Activated CD8-positive, alpha-beta memory T cell treated with anti-CD3 and anti-CD28 coated beads, Interleukin-2, amount 10 ng/mL, durations not matched to agents 7 days and 5 days (primary cell): ENCODE data around the gene SMARCC2. TPM values are rescaled to one million over a fixed set of nuclear protein-coding genes. Genes with fewer than 3 reads are reported as not detected.

Source experiments
- ATAC-seq: fragments of 150-1000 bp; cut with Tn5 transposase; one replicate; pipeline ENCODE4 v1.10.0; 2021; ENCODE audit warnings: moderate library complexity
- CTCF ChIA-PET: fragments of 350-600 bp; sonication (Branson Sonifier 250); formaldehyde crosslinking; loops from one replicate; lab custom pipeline; 2021; ENCODE audit warnings: antibody characterized with exemption; lab: Charles Lee
- DNase-seq: peaks from one replicate; pipeline ENCODE4 v3.0.0-alpha.2; 2020
- H3K27ac Mint-ChIP-seq: one replicate; pipeline ENCODE4 v1.8.0; 2021; ENCODE audit warnings: mild to moderate bottlenecking, mixed read lengths
- H3K27me3 Mint-ChIP-seq: one replicate; pipeline ENCODE4 v1.8.0; 2021; ENCODE audit warnings: mixed read lengths
- H3K36me3 Mint-ChIP-seq: one replicate; pipeline ENCODE4 v1.8.0; 2021; ENCODE audit warnings: mild to moderate bottlenecking, mixed read lengths
- H3K4me1 Mint-ChIP-seq: one replicate; pipeline ENCODE4 v1.8.0; 2021; ENCODE audit warnings: mixed read lengths
- H3K4me3 Mint-ChIP-seq: one replicate; pipeline ENCODE4 v1.8.0; 2021; ENCODE audit warnings: mild to moderate bottlenecking, moderate library complexity, mixed read lengths
- H3K9me3 Mint-ChIP-seq: one replicate; pipeline ENCODE4 v1.8.0; 2022; ENCODE audit warnings: low read depth, mixed read lengths
- total RNA-seq, 2 experiments: library from RNA; stranded (reverse); gene quantifications; one replicate each; pipeline ENCODE4 v1.2.3, GENCODE V29; 2021

SMARCC2 gene
- total RNA-seq, 2 experiments from 2014 or later: 147 to 150 TPM

DNA sequence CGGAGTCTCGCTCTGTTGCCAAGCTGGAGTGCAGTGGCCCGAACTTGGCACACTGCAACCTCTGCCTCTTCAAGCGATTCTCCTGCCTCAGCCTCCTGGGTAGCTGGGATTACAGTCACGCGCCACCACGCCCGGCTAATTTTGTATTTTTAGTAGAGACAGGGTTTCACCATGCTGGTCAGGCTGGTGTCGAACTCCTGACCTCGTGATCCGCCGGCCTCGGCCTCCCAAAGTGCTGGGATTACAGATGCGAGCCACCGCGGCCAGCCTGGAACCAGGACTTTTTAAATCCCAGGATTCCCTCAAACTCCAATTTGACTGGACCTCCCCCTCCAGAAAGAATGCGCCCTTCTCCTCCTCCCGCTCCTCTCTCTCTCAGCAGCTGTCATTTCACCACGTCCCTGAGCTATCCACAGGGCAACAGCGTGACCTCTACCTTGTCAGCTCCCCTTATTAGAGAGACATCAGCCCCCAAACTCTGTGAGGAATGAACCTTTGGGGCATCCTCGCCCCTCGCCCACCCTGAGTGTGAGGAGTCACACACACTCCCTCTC is 59.3 kb downstream of the SMARCC2 start:
- DNase-seq (no peak), ATAC-seq (no peak)
- Mint-ChIP-seq H3K27ac (peak overlapping the region; percentile 93), H3K4me1 (peaks cover 63% of the 10 kb centered on the region), H3K4me3 (peak overlapping the region; percentile 98), H3K9me3 (no peaks in the 10 kb centered on the region), H3K36me3 (peaks cover 49% of the 10 kb centered on the region), H3K27me3 (no peaks in the 10 kb centered on the region)
- CTCF ChIA-PET: interaction anchor here (0.9 to 8.8 kb wide), 5 partner anchors 12 to 60 kb away, joined by 3 to 151 read pairs (median 15); partner anchors contain the start of genes MYL6B, SMARCC2 and ZC3H10

DNA sequence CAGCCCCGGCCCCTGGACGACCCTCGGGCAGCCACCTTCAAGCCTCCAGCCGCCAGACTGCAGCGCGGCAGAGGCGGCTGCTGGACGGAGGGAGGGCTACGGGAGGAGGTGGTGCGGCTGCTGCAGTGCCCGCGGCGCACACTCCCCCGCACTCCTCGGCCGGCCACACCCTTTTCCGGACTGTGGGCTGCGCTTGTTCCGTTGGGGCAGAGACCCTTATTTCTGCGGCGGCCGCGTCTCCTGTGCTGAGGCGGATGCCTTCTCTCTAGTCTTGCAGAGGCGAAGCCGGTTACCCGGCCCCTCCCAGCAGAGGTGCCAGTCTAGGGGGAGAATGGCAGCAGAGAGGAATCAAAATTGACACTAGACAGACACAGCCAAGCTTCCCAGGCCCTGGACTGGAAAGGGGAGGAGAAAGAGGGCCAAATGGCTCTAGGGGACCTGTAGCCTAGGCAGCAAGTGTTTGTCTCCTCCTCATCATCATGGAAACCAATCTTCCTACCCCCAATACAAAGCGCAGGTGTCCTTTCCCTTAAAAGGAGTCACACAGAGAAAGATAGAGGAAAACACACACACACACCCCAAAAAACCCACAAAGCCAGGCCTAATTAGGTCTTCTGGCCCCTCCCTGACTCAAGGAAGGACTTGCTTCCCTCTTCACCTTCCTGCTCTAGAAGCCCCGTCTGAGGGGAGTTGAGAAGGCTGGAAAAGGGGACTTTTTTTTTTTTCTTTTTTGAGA is 59.9 kb downstream of the SMARCC2 start:
- Mint-ChIP-seq H3K27me3 (no peaks in the 10 kb centered on the region), H3K27ac (peak overlapping the region; percentile 93), H3K9me3 (no peaks in the 10 kb centered on the region), H3K36me3 (peaks cover 48% of the 10 kb centered on the region), H3K4me3 (peak overlapping the region; percentile 98), H3K4me1 (peaks cover 68% of the 10 kb centered on the region)
- DNase-seq (peak; percentile 93), ATAC-seq (peak; percentile 36)
- CTCF ChIA-PET: interaction anchor here (0.9 to 8.8 kb wide), 10 partner anchors 8 to 335 kb away, joined by 3 to 151 read pairs (median 16); partner anchors contain the start of genes MYL6, MYL6B, RPL41 and SMARCC2

DNA sequence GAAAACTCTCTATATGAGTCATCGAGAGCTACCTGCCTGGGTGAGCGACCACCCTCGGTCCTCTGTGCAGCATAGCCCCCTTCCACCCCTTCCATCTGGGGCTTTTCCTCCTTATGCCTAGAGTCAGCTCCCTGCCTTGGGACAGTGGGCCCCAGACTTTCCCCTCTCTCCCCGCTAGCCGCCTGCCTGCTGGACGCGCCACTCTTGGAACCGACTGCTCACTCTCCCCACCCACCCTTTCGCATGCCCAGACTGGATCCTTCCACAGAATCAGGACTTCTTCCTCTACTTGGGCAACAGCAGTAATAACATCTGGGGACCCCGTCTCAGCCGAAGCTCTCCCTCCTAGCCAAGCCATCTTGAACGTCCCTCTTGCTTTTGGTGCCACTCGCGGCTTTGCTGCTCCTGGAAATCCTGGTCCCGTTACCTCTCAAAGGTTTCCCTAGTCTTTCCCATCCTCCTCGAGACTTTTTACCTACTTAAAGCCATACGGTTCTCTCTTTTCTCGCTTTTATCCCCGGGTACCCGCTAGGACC is 60.5 kb downstream of the SMARCC2 start:
- CTCF ChIA-PET: interaction anchor here (0.8 to 8.8 kb wide), 17 partner anchors 9 to 500 kb away, joined by 3 to 151 read pairs (median 8); partner anchors contain the start of genes MYL6, MYL6B, PA2G4 and RNF41
- no peaks in the 10 kb centered on the region for H3K27me3 Mint-ChIP-seq
- H3K36me3 Mint-ChIP-seq: peaks cover 42% of the 10 kb centered on the region
- no peaks in the 10 kb centered on the region for H3K9me3 Mint-ChIP-seq
- DNase-seq: no peak
- H3K27ac Mint-ChIP-seq: peak overlapping the region; percentile 93
- ATAC-seq: no peak
- peaks cover 68% of the 10 kb centered on the region for H3K4me1 Mint-ChIP-seq
- peak overlapping the region; percentile 98 for H3K4me3 Mint-ChIP-seq

DNA sequence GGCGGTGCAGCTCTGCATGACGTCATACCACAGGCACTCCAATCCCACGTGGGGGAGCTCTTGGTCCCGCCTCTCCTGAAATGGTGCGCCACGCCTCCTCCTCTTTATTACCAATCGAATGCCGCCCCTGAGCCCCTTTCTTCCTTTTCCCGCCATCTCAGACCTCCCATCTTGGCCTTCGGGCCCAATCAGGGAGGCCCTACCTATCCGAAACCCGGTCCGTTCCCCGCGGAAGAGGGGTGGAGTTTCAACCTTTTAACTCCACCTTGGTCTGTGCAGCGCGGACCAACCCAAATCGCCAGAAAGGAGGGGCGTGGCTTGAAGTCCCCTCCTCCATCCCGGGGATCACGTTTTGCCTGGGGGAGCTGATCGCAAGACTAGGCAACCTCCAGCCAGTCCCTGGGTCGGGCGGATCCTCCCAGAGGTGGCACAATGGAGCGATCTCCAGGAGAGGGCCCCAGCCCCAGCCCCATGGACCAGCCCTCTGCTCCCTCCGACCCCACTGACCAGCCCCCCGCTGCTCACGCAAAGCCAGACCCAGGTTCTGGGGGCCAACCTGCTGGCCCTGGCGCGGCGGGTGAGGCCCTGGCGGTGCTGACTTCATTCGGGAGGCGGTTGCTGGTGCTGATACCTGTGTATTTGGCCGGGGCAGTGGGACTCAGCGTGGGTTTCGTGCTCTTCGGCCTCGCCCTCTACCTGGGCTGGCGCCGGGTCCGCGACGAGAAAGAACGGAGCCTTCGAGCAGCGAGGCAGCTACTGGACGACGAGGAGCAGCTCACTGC is 61.2 kb downstream of the SMARCC2 start, which contains the start of gene ESYT1:
Gene ESYT1, plus strand, starts transcription at position 380 of the 782 bp plus-strand sequence. Its CDS starts 53 bp downstream, at position 433.
- DNase-seq: peak; percentile 100
- ATAC-seq: peak; percentile 91
- Mint-ChIP-seq H3K36me3 (peaks cover 36% of the 10 kb centered on the region), H3K4me1 (peaks cover 66% of the 10 kb centered on the region), H3K27me3 (no peaks in the 10 kb centered on the region), H3K27ac (peak within 1 kb of the TSS; percentile 93), H3K9me3 (no peaks in the 10 kb centered on the region), H3K4me3 (peak within 1 kb of the TSS; percentile 98)
- CTCF ChIA-PET: interaction anchor here (0.6 to 8.8 kb wide), 20 partner anchors 8 to 501 kb away, joined by 3 to 151 read pairs (median 6); partner anchors contain the start of genes MYL6, MYL6B, PA2G4 and RNF41

DNA sequence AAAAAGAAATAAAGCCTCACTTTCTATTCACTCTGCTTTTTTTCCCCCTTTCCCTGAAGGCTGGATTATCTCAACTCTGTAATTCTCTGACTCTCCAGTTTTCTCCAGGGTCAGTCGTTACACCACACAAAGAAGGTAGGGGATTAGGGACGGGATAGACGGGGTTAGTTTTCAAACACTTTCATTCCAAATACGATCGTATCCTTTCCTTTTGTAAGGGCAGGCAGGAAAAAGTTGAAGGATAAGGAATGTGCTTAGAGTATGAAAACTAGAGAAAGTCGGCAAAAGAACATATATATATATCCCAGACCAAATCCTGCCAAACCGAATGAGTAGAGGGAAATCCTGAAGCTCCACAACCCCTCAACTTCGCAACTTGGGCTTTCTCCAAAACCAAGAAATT is 61.8 kb downstream of the SMARCC2 start:
- H3K36me3 Mint-ChIP-seq: peaks cover 32% of the 10 kb centered on the region
- H3K9me3 Mint-ChIP-seq: no peaks in the 10 kb centered on the region
- H3K4me1 Mint-ChIP-seq: peaks cover 65% of the 10 kb centered on the region
- no peaks in the 10 kb centered on the region for H3K27me3 Mint-ChIP-seq
- peak overlapping the region; percentile 98 for H3K4me3 Mint-ChIP-seq
- CTCF ChIA-PET: interaction anchor here (0.6 to 8.8 kb wide), 18 partner anchors 8 to 397 kb away, joined by 3 to 151 read pairs (median 8); partner anchors contain the start of genes MYL6, MYL6B, PA2G4 and RNF41
- ATAC-seq: no peak
- peak overlapping the region; percentile 93 for H3K27ac Mint-ChIP-seq
- DNase-seq: no peak

DNA sequence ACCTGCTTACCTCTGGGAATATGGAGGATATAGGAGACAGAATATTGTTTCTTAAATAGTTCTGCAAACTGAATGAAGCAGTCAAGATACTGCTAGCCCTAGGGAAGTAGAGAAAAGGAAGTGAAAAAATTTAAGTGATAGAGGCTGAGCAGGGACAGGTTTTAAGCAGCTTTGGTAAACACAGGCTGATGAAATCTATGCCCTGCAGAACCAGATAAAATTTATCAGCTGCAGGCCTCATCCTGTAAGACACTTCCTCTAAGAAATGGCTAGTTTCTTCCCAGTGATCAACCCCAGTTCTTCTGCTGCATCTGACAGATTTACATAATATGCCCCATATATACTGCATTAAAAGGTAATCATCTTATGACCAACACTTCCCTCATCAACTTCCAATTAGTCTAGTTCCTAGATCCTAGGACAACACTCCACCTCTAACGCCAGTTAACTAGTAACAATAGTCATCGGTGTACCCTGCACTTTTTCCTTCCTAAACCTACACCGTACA is 62.5 kb downstream of the SMARCC2 start:
- Mint-ChIP-seq H3K4me3 (peak overlapping the region; percentile 98), H3K4me1 (peaks cover 58% of the 10 kb centered on the region), H3K9me3 (no peaks in the 10 kb centered on the region), H3K27me3 (no peaks in the 10 kb centered on the region), H3K36me3 (peaks cover 25% of the 10 kb centered on the region), H3K27ac (peak overlapping the region; percentile 93)
- no peak for ATAC-seq
- no peak for DNase-seq
- CTCF ChIA-PET: interaction anchor here (0.6 to 8.8 kb wide), 15 partner anchors 9 to 397 kb away, joined by 3 to 151 read pairs (median 9); partner anchors contain the start of genes ANKRD52, MYL6, MYL6B and PA2G4

DNA sequence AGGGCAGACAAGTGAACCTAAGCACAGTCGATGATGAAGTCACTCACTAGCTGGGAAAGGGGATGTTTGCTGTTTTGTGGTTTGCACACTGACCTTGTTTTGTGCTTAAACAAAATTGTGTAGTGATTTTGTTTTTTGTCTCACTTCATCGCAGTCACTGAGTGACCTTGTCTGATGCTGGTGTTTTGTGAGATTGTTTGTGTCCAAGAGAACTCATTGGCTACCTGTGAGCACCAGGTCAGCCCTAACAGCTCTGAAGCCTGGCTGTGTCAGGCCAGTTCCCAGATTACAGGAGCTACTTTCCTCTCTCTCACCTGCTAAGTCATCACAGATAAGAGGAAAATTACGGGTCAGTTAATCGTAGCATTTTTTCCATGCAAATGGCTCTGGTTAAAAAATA is 65.2 kb downstream of the SMARCC2 start:
- no peak for DNase-seq
- no peak for ATAC-seq
- Mint-ChIP-seq H3K36me3 (peaks cover 1% of the 10 kb centered on the region), H3K27me3 (no peaks in the 10 kb centered on the region), H3K4me1 (peaks cover 47% of the 10 kb centered on the region), H3K9me3 (no peaks in the 10 kb centered on the region), H3K27ac (no peak overlapping the region), H3K4me3 (no peak overlapping the region)
- CTCF ChIA-PET: interaction anchor here (0.8 to 8.8 kb wide), 9 partner anchors 9 to 340 kb away, joined by 3 to 151 read pairs (median 4); partner anchors contain the start of genes MYL6, PA2G4, RNF41 and SMARCC2

DNA sequence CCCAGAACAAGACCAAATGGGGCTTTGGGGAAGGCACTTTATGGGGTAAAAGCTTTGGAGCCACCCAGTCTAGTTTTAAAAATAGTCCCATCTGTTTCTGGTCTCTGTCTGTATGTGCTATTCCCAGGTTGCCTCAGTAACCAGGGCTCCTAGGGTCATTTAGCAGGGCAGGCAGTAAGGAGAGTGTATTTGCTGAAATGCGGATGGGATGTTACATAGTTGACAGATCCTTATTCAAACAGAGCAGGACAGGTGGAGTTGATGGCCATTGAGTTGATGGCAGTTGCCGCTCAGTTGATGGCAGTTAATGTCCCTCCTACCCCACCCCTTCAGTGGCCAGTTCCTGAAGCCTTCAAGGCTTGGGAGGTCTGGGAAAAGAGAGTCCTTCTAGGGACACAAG is 66.6 kb downstream of the SMARCC2 start:
- Mint-ChIP-seq H3K9me3 (no peaks in the 10 kb centered on the region), H3K36me3 (peaks cover 5% of the 10 kb centered on the region), H3K27me3 (no peaks in the 10 kb centered on the region), H3K27ac (no peak overlapping the region), H3K4me1 (peaks cover 57% of the 10 kb centered on the region), H3K4me3 (no peak overlapping the region)
- ATAC-seq (no peak), DNase-seq (no peak)
- CTCF ChIA-PET: interaction anchor here (0.7 to 8.8 kb wide), 4 partner anchors 18 to 341 kb away, joined by 3 to 151 read pairs (median 6); partner anchors contain the start of genes RNF41 and SMARCC2

DNA sequence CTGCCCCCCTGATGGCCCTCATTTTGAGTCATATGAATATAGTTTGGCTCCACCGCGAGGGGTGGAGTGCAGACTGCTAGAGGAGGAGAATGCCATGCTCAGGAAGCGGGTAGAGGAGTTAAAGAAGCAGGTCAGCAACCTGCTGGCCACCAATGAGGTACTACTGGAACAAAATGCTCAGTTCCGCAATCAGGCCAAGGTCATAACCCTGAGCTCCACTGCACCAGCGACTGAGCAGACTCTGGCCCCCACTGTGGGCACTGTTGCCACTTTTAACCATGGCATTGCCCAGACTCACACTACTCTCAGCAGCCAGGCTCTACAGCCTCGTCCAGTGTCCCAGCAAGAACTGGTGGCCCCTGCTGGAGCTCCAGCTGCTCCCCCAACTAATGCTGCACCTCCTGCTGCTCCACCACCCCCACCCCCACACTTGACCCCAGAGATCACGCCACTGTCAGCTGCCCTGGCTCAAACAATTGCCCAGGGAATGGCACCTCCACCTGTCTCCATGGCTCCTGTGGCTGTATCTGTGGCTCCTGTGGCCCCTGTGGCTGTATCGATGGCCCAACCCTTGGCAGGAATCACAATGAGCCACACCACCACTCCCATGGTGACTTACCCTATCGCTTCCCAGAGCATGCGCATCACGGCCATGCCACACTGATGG is 67.9 kb downstream of the SMARCC2 start:
- ATAC-seq: no peak
- H3K9me3 Mint-ChIP-seq: no peaks in the 10 kb centered on the region
- peaks cover 45% of the 10 kb centered on the region for H3K4me1 Mint-ChIP-seq

DNA sequence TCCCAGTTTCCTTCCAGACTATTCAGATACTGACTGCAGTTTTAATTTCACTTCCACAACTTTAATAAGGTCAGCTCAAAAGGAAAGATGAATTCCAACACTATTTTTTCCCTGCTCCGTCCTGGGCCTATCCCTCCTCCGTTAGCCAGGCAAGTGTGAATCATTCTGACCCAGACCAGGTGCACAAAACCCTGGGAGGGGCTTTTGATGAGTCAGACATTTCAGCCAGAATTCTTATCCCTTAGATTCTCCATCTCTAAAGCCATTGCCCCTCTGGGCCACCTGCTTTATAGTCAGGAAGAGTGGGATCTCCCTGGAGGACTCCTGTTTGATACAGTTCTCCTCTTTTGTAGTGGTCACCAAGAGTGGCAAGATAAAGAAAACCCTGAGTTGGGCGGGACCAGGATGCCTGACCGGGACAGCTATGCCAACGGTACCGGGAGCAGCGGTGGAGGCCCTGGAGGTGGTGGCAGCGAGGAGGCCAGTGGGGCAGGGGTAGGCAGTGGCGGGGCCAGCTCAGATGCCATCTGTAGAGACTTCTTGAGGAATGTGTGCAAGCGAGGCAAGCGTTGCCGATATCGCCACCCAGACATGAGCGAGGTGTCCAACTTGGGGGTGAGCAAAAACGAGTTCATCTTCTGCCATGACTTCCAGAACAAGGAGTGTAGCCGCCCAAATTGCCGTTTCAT is 69.0 kb downstream of the SMARCC2 start:
- Mint-ChIP-seq H3K27ac (no peak overlapping the region), H3K9me3 (no peaks in the 10 kb centered on the region), H3K36me3 (peaks cover 15% of the 10 kb centered on the region), H3K4me1 (peaks cover 41% of the 10 kb centered on the region), H3K4me3 (no peak overlapping the region), H3K27me3 (no peaks in the 10 kb centered on the region)
- DNase-seq (no peak), ATAC-seq (no peak)
- CTCF ChIA-PET: interaction anchor here (0.6 to 5.5 kb wide), 14 partner anchors 7 to 384 kb away, joined by 3 to 154 read pairs (median 5); partner anchors contain the start of genes COQ10A, ESYT1, MYL6 and PA2G4

More for the DNA sequence above, 67.9 kb downstream of the SMARCC2 start:
- CTCF ChIA-PET: interaction anchor here (1.9 to 5.5 kb wide), 3 partner anchors 15 to 385 kb away, joined by 5 to 154 read pairs (median 66); partner anchors contain the start of genes PA2G4 and SMARCC2
- Mint-ChIP-seq H3K36me3 (peaks cover 17% of the 10 kb centered on the region), H3K27me3 (no peaks in the 10 kb centered on the region), H3K4me3 (no peak overlapping the region), H3K27ac (no peak overlapping the region)
- DNase-seq: no peak

DNA sequence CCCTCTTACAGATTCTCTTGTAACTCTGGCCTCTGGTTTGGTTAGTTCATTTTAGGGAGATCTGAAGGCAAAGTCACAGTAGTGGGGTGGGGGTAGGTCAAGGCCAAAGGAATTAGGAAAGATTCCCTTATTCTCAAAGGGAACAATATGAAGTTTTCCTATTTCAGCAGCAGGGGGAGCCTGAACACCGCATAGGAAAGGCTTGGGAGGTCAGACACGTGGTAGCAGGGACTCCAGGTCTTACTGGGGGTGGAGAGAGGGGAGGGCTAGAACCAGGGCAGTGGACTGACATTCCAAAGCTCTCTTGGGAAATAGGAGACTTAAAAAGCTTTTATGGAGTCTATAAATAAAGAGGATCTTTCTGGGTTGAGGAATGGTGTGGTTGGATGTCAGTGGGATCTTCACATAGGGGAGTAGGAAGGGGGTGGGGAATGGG is 69.9 kb downstream of the SMARCC2 start:
- no peak for ATAC-seq
- Mint-ChIP-seq H3K4me1 (peaks cover 41% of the 10 kb centered on the region), H3K36me3 (peaks cover 15% of the 10 kb centered on the region), H3K9me3 (no peaks in the 10 kb centered on the region), H3K27ac (peak overlapping the region; percentile 98), H3K4me3 (peak overlapping the region; percentile 98), H3K27me3 (no peaks in the 10 kb centered on the region)
- CTCF ChIA-PET: interaction anchor here (0.7 to 5.5 kb wide), 27 partner anchors 8 to 383 kb away, joined by 3 to 154 read pairs (median 6); partner anchors contain the start of genes ANKRD52, COQ10A, ESYT1 and MYL6
- peak; percentile 76 for DNase-seq
